IMR-90 (cell line): ENCODE results near the gene DYSF. TPM values are rescaled to one million over a fixed set of nuclear protein-coding genes. Genes with fewer than 3 reads are reported as not detected.

Source experiments
- ATAC-seq: fragments of 200-7000 bp; cut with Tn5 transposase; 2 replicates; pipeline ENCODE4 v1.9.1; 2020; ENCODE audit warnings: low read depth, mild to moderate bottlenecking, moderate library complexity
- BruUV-seq: library from RNA; stranded (reverse); fragments of 400-500 nt; replicated peaks from 2 replicates; lab custom pipeline; 2021; lab: Mats Ljungman, UMichigan
- CTCF ChIA-PET: fragments of 300-600 bp; formaldehyde crosslinking; extraction: SDS; loops from one replicate; lab custom pipeline; 2021; ENCODE audit warnings: antibody characterized with exemption; lab: Yijun Ruan, JAX
- POLR2A ChIA-PET: fragments of 300-600 bp; sonication (Branson Sonifier 250); formaldehyde crosslinking; loops from one replicate; lab custom pipeline; 2022; ENCODE audit warnings: antibody characterized with exemption; ENCODE audit not compliant: unreplicated experiment; lab: Charles Lee
- DNase-seq: peaks from one replicate; pipeline ENCODE4 v3.0.0; 2013
- H2AFZ ChIP-seq: replicated peaks from 2 replicates; pipeline ENCODE3; 2013; ENCODE audit warnings: low read length, mild to moderate bottlenecking; ENCODE audit not compliant: poor library complexity
- H2AK5ac ChIP-seq: 2 replicates; pipeline ENCODE4 v1.6.1; 2013; ENCODE audit warnings: low read depth, low read length, inconsistent platforms
- H2AK9ac ChIP-seq: replicated peaks from 2 replicates; pipeline ENCODE3; 2013; ENCODE audit warnings: mild to moderate bottlenecking, low read depth, low read length, moderate library complexity; ENCODE audit not compliant: poor library complexity
- H2BK120ac ChIP-seq: 2 replicates; pipeline ENCODE4 v1.6.1; 2013; ENCODE audit warnings: low read depth, low read length, inconsistent platforms
- H2BK15ac ChIP-seq: 3 replicates; pipeline ENCODE4 v1.6.1; 2013; ENCODE audit warnings: low read depth, low read length, inconsistent platforms
- H2BK20ac ChIP-seq: 2 replicates; pipeline ENCODE4 v1.6.1; 2013; ENCODE audit warnings: low read depth, mild to moderate bottlenecking, inconsistent platforms, low read length, moderate library complexity
- H2BK5ac ChIP-seq: 2 replicates; pipeline ENCODE4 v1.6.1; 2013; ENCODE audit warnings: mild to moderate bottlenecking, low read depth, low read length, inconsistent platforms; ENCODE audit not compliant: poor library complexity, severe bottlenecking
- H3K14ac ChIP-seq: replicated peaks from 2 replicates; pipeline ENCODE4 v1.6.1; 2013; ENCODE audit warnings: low read depth, low read length, inconsistent platforms
- H3K18ac ChIP-seq: 2 replicates; pipeline ENCODE4 v1.6.1; 2013; ENCODE audit warnings: low read depth, low read length, control low read depth
- H3K23ac ChIP-seq: 2 replicates; pipeline ENCODE4 v1.6.1; 2013; ENCODE audit warnings: low read depth, low read length, inconsistent platforms
- H3K27ac ChIP-seq: 2 replicates; pipeline ENCODE4 v1.5.1; 2013; ENCODE audit warnings: mild to moderate bottlenecking, control low read depth, low read length; ENCODE audit not compliant: insufficient read depth
- H3K27me3 ChIP-seq: 2 replicates; pipeline ENCODE4 v1.6.1; 2013; ENCODE audit warnings: low read length; ENCODE audit not compliant: control insufficient read depth, insufficient read depth
- H3K36me3 ChIP-seq: 2 replicates; pipeline ENCODE4 v1.6.1; 2013; ENCODE audit warnings: low read length, mixed read lengths; ENCODE audit not compliant: control insufficient read depth, insufficient read depth
- H3K4ac ChIP-seq: 2 replicates; pipeline ENCODE4 v1.6.1; 2013; ENCODE audit warnings: low read depth, low read length, inconsistent platforms
- H3K4me1 ChIP-seq: 2 replicates; pipeline ENCODE4 v1.6.1; 2013; ENCODE audit warnings: low read length, mixed read lengths; ENCODE audit not compliant: control insufficient read depth, insufficient read depth
- H3K4me2 ChIP-seq: 2 replicates; pipeline ENCODE4 v1.6.1; 2013; ENCODE audit warnings: low read depth, mild to moderate bottlenecking, control low read depth, low read length, moderate library complexity
- H3K4me3 ChIP-seq: 2 replicates; pipeline ENCODE4 v1.5.1; 2013; ENCODE audit warnings: low read depth, mild to moderate bottlenecking, control low read depth, low read length, moderate library complexity; ENCODE audit not compliant: insufficient read depth
- H3K56ac ChIP-seq: 2 replicates; pipeline ENCODE4 v1.6.1; 2013; ENCODE audit warnings: low read length, inconsistent platforms; ENCODE audit not compliant: insufficient read depth; ENCODE audit errors: extremely low read depth
- H3K79me1 ChIP-seq, 2 experiments: 2 replicates each; pipeline ENCODE4 v1.6.1; 2013; ENCODE audit warnings: low read length in 2 of 2, inconsistent platforms in 1 of 2, low read depth in 1 of 2
- H3K9ac ChIP-seq: 2 replicates; pipeline ENCODE4 v1.6.1; 2013; ENCODE audit warnings: low read depth, low read length, control low read depth
- H3K9me1 ChIP-seq: 2 replicates; pipeline ENCODE4 v1.6.1; 2013; ENCODE audit warnings: low read length, inconsistent platforms; ENCODE audit not compliant: insufficient read depth
- H3K9me3 ChIP-seq: 2 replicates; pipeline ENCODE4 v1.6.1; 2013; ENCODE audit warnings: low read length; ENCODE audit not compliant: control insufficient read depth, insufficient read depth
- H4K20me1 ChIP-seq: 2 replicates; pipeline ENCODE4 v1.6.1; 2013; ENCODE audit warnings: low read length, inconsistent platforms; ENCODE audit not compliant: insufficient read depth
- H4K5ac ChIP-seq: 2 replicates; pipeline ENCODE4 v1.6.1; 2013; ENCODE audit warnings: mild to moderate bottlenecking, low read depth, low read length, control low read depth
- H4K8ac ChIP-seq, 2 experiments: 2 replicates each; pipeline ENCODE4 v1.6.1; 2013; ENCODE audit warnings: low read depth in 2 of 2, low read length in 2 of 2, control low read depth in 1 of 2, inconsistent platforms in 1 of 2
- H4K91ac ChIP-seq: 2 replicates; pipeline ENCODE4 v1.6.1; 2013; ENCODE audit warnings: low read depth, low read length, inconsistent platforms; ENCODE audit not compliant: insufficient read depth
- CEBPB ChIP-seq: IDR thresholded peaks from 2 replicates; pipeline ENCODE4 v1.6.1; 2012; ENCODE audit warnings: low read depth, low read length, improper control_type of control experiment
- FOS ChIP-seq: fragments of 150-350 bp; IDR thresholded peaks from 2 replicates; pipeline ENCODE4 v1.6.1; 2016; ENCODE audit warnings: low read depth, low read length
- MAFK ChIP-seq: IDR thresholded peaks from 2 replicates; pipeline ENCODE4 v1.6.1; 2012; ENCODE audit warnings: low read depth, low read length, improper control_type of control experiment
- NFE2L2 ChIP-seq: fragments of 150-350 bp; IDR thresholded peaks from 2 replicates; pipeline ENCODE4 v1.6.1; 2016; ENCODE audit warnings: low read depth, mild to moderate bottlenecking, low read length
- POLR2A ChIP-seq: IDR thresholded peaks from 2 replicates; pipeline ENCODE4 v1.6.1; 2012; ENCODE audit warnings: mild to moderate bottlenecking, low read depth, low read length
- RCOR1 ChIP-seq: IDR thresholded peaks from 2 replicates; pipeline ENCODE4 v1.6.1; 2012; ENCODE audit warnings: mild to moderate bottlenecking, low read length, improper control_type of control experiment; ENCODE audit not compliant: insufficient replicate concordance
- RFX5 ChIP-seq: IDR thresholded peaks from 2 replicates; pipeline ENCODE4 v1.8.0; 2012; ENCODE audit warnings: low read depth, mild to moderate bottlenecking, low read length, moderate library complexity
- WGBS, 2 experiments: methylation state at CpG; one replicate each; pipeline versions ENCODE4 v1.1.5 to v1.1.7; 2013; ENCODE audit warnings: missing lambda C conversion rate in 2 of 2; ENCODE audit not compliant: insufficient read length in 1 of 2; ENCODE audit errors: extremely low coverage in 2 of 2; 5-methylcytosine and 5-hydroxymethylcytosine counted together
- dilution Hi-C: fragments of 300-500 bp; cut with HindIII; formaldehyde crosslinking; loops from one replicate; pipeline ENCODE4 v1.14.3; 2018; ENCODE audit warnings: low sequenced_read_pairs; ENCODE audit not compliant: unreplicated experiment
- in situ Hi-C: fragments of 300-500 bp; cut with MboI; formaldehyde crosslinking; loops from 3 replicates; pipeline ENCODE4 v1.14.3; 2019; ENCODE audit warnings: low sequenced_read_pairs, inconsistent platforms, mixed read lengths
- intact Hi-C: fragments of 100-400 bp; cut with micrococcal nuclease; formaldehyde crosslinking; loops from 2 replicates; pipeline ENCODE4 v1.10.0; 2022
- polyA plus RNA-seq, 3 experiments: library from polyadenylated mRNA; depleted of rRNA; stranded (reverse); fragments of >200 nt; gene quantifications; 2 replicates each; pipeline ENCODE4 v1.2.3, GENCODE V29; 2012; ENCODE audit warnings: low replicate concordance in 1 of 3
- total RNA-seq: library from RNA; depleted of rRNA; stranded (reverse); fragments of >200 nt; gene quantifications from 2 replicates; pipeline ENCODE4 v1.2.3, GENCODE V29; 2012

The DYSF gene
- total and polyA plus RNA-seq, 2 of the 4 experiments (the other 2 are of a cell fraction): 0.09 to 0.18 TPM

DNA sequence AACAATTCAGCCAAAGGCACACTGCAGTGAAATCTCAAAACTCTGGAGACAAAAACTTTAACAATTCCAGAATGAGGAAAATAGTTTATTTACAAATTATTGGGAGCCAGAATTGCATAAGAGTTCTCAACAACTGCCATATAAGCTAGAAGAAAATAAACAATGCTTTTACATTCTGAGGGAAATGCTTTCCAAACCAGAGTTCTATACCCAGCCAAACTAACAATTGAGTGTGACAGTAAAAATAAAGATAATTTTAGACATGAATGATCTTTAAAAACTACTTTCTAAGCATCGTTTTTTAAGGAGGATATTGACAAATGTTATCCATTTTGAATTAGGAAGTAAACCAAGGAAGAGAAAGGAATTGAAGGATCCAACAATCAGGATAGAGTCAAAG lies 271.4 kb downstream of the DYSF start:
- H2AFZ ChIP-seq: no peak overlapping the region
- H2BK20ac ChIP-seq: no peak overlapping the region
- H3K9me3 ChIP-seq: no peaks in the 10 kb centered on the region
- H3K79me1 ChIP-seq: no peaks in the 10 kb centered on the region
- POLR2A ChIA-PET: no interaction called here
- no TSS peak for BruUV-seq
- TF ChIP-seq RFX5 (no peak), RCOR1 (no peak), FOS (no peak), POLR2A (no peak), MAFK (no peak), CEBPB (no peak), NFE2L2 (no peak)
- H4K5ac ChIP-seq: no peak overlapping the region
- no peak overlapping the region for H3K23ac ChIP-seq
- H3K9me1 ChIP-seq: 0 out of 2 replicates have a peak, but pooled peaks cover 4% of the 10 kb centered on the region
- no peak overlapping the region for H4K8ac ChIP-seq
- no peak overlapping the region for H3K4me3 ChIP-seq
- no peaks in the 10 kb centered on the region for H4K20me1 ChIP-seq
- dilution Hi-C loops: no loop called here
- in situ Hi-C loops: no loop called here
- H2BK120ac ChIP-seq: no peak overlapping the region
- no peak overlapping the region for H3K27ac ChIP-seq
- H3K36me3 ChIP-seq: no peaks in the 10 kb centered on the region
- no CpG with 5 or more reads among the region's 1 CpG for WGBS, 2 experiments
- ATAC-seq: no peak
- H2BK5ac ChIP-seq: no peak overlapping the region
- no peak overlapping the region for H3K4me2 ChIP-seq
- intact Hi-C loops: no loop called here
- no peak overlapping the region for H4K91ac ChIP-seq
- no peak for DNase-seq
- H3K14ac ChIP-seq: no peak overlapping the region
- no peak overlapping the region for H2BK15ac ChIP-seq
- H2AK9ac ChIP-seq: no peak overlapping the region
- H2AK5ac ChIP-seq: no peak overlapping the region
- CTCF ChIA-PET: no interaction called here
- peaks cover 22% of the 10 kb centered on the region for H3K27me3 ChIP-seq
- H3K9ac ChIP-seq: no peak overlapping the region
- no peak overlapping the region for H3K56ac ChIP-seq
- H3K4ac ChIP-seq: no peak overlapping the region
- no peak overlapping the region for H3K18ac ChIP-seq
- 0 out of 2 replicates have a peak, but pooled peaks cover 2% of the 10 kb centered on the region for H3K4me1 ChIP-seq
